Naive thymus-derived CD8-positive, alpha-beta T cell (primary cell): Measurements from ENCODE around the gene NEGR1. TPM values are rescaled to one million over a fixed set of nuclear protein-coding genes. Genes with fewer than 3 reads are reported as not detected.

ENCODE experiments used
- ATAC-seq, 2 donors: fragments of 150-1000 bp; cut with Tn5 transposase in 1 of 2; sonication (Bioruptor Pico), chemical (Tn5 transposase) in 1 of 2; 1 replicate in 1 of 2; 2 replicates in 1 of 2; pipeline ENCODE4 v1.10.0; 2021; ENCODE audit warnings: mild to moderate bottlenecking in 2 of 2, moderate library complexity in 2 of 2
- POLR2A ChIA-PET: fragments of 350-600 bp; sonication (Branson Sonifier 250); formaldehyde crosslinking; loops from one replicate; lab custom pipeline; 2021; ENCODE audit warnings: antibody characterized with exemption; lab: Charles Lee
- DNase-seq, 10 donors: peaks; one replicate each; pipeline versions ENCODE4 v3.0.0 to v3.0.0-alpha.2; 2020 to 2022
- H3K27ac Mint-ChIP-seq, 10 donors: one replicate each; pipeline ENCODE4 v1.8.0; 2020 to 2022; ENCODE audit warnings: mild to moderate bottlenecking in 10 of 10, mixed read lengths in 10 of 10, moderate library complexity in 4 of 10, inconsistent platforms in 1 of 10
- H3K27me3 Mint-ChIP-seq, 5 donors: one replicate each; pipeline ENCODE4 v1.8.0; 2021 to 2022; ENCODE audit warnings: mixed read lengths in 5 of 5
- H3K36me3 Mint-ChIP-seq, 3 donors: one replicate each; pipeline ENCODE4 v1.8.0; 2020 to 2022; ENCODE audit warnings: mixed read lengths in 3 of 3, mild to moderate bottlenecking in 2 of 3, inconsistent platforms in 1 of 3
- H3K4me1 Mint-ChIP-seq, 4 donors: one replicate each; pipeline ENCODE4 v1.8.0; 2021 to 2022; ENCODE audit warnings: mixed read lengths in 4 of 4
- H3K4me3 Mint-ChIP-seq, 10 donors: one replicate each; pipeline ENCODE4 v1.8.0; 2020 to 2022; ENCODE audit warnings: mild to moderate bottlenecking in 10 of 10, mixed read lengths in 10 of 10, moderate library complexity in 6 of 10, inconsistent platforms in 1 of 10
- H3K9me3 Mint-ChIP-seq, 9 donors: one replicate each; pipeline ENCODE4 v1.8.0; 2020 to 2022; ENCODE audit warnings: mixed read lengths in 9 of 9, mild to moderate bottlenecking in 3 of 9, inconsistent platforms in 1 of 9, moderate library complexity in 1 of 9
- polyA plus RNA-seq, 3 donors: library from polyadenylated mRNA; unstranded; fragments of 300-500 nt; fragmentation: Illumina TruSeq; gene quantifications; one replicate each; pipeline ENCODE4 v1.2.3, GENCODE V29; 2021
- total RNA-seq, 8 experiments: library from RNA in 2 of 8; stranded (reverse) in 2 of 8; gene quantifications; one replicate each; pipeline ENCODE4 v1.2.3 and lab custom pipeline; 2021 to 2026

The NEGR1 gene
- total and polyA plus RNA-seq, 5 experiments from 2014 or later, result not detected

- no peaks in the 10 kb centered on the region for H3K36me3 Mint-ChIP-seq
- POLR2A ChIA-PET, result no interaction called here
- H3K27me3 Mint-ChIP-seq, result peaks cover 0 to 3% (median 0%) of the 10 kb centered on the region in 5 donors
- H3K4me3 Mint-ChIP-seq, result no peak overlapping the region
- H3K9me3 Mint-ChIP-seq, result peaks cover 0 to 8% (median 0%) of the 10 kb centered on the region in 9 donors
- no peaks in the 10 kb centered on the region for H3K4me1 Mint-ChIP-seq
- DNase-seq (no peak), ATAC-seq (no peak)
- H3K27ac Mint-ChIP-seq, result no peak overlapping the region
Measured at GRCh38 chr1:71494163-71494562, 788.2 kb downstream of the NEGR1 start.

- Mint-ChIP-seq H3K27me3 (peaks cover 0 to 3% (median 0%) of the 10 kb centered on the region in 5 donors), H3K4me1 (no peaks in the 10 kb centered on the region), H3K36me3 (no peaks in the 10 kb centered on the region), H3K4me3 (no peak overlapping the region), H3K27ac (no peak overlapping the region), H3K9me3 (peaks cover 0 to 8% (median 0%) of the 10 kb centered on the region in 9 donors)
- POLR2A ChIA-PET, result no interaction called here
- no peak for ATAC-seq
- no peak for DNase-seq
Measured at GRCh38 chr1:71492298-71493041, 789.9 kb downstream of the NEGR1 start.

- H3K4me3 Mint-ChIP-seq, result no peak overlapping the region
- H3K4me1 Mint-ChIP-seq, result no peaks in the 10 kb centered on the region
- H3K9me3 Mint-ChIP-seq, result peaks cover 0 to 8% (median 0%) of the 10 kb centered on the region in 9 donors
Measured at GRCh38 chr1:71490432-71490831, 791.9 kb downstream of the NEGR1 start.

GRCh38 chr1:71488555-71489252 is 793.6 kb downstream of the NEGR1 start:
- DNase-seq (no peak), ATAC-seq (no peak)
- POLR2A ChIA-PET, result no interaction called here
- H3K27me3 Mint-ChIP-seq, result no peaks in the 10 kb centered on the region
- no peaks in the 10 kb centered on the region for H3K4me1 Mint-ChIP-seq
- H3K27ac Mint-ChIP-seq, result no peak overlapping the region
- no peaks in the 10 kb centered on the region for H3K36me3 Mint-ChIP-seq
- H3K4me3 Mint-ChIP-seq, result no peak overlapping the region
- peaks cover 0 to 4% (median 0%) of the 10 kb centered on the region in 9 donors for H3K9me3 Mint-ChIP-seq

More at GRCh38 chr1:71490432-71490831, 791.9 kb downstream of the NEGR1 start:
- no peak for ATAC-seq
- H3K27me3 Mint-ChIP-seq, result peaks cover 0 to under 1% (median 0%) of the 10 kb centered on the region in 5 donors
- DNase-seq, result no peak
- POLR2A ChIA-PET, result no interaction called here
- H3K36me3 Mint-ChIP-seq, result no peaks in the 10 kb centered on the region
- H3K27ac Mint-ChIP-seq, result no peak overlapping the region

- no peak overlapping the region for H3K27ac Mint-ChIP-seq
- H3K9me3 Mint-ChIP-seq, result peaks cover 0 to 3% (median 0%) of the 10 kb centered on the region in 9 donors
- POLR2A ChIA-PET, result no interaction called here
Measured at GRCh38 chr1:71473331-71473730, 809.0 kb downstream of the NEGR1 start.

GRCh38 chr1:71465093-71465492 is 817.2 kb downstream of the NEGR1 start:
- POLR2A ChIA-PET, result no interaction called here
- H3K27ac Mint-ChIP-seq, result no peak overlapping the region
- DNase-seq (no peak), ATAC-seq (no peak)
- H3K36me3 Mint-ChIP-seq, result no peaks in the 10 kb centered on the region
- peaks cover 0 to 7% (median 0%) of the 10 kb centered on the region in 9 donors for H3K9me3 Mint-ChIP-seq
- no peaks in the 10 kb centered on the region for H3K27me3 Mint-ChIP-seq
- no peaks in the 10 kb centered on the region for H3K4me1 Mint-ChIP-seq
- H3K4me3 Mint-ChIP-seq, result no peak overlapping the region

More at GRCh38 chr1:71473331-71473730, 809.0 kb downstream of the NEGR1 start:
- DNase-seq (no peak), ATAC-seq (no peak)
- Mint-ChIP-seq H3K4me1 (no peaks in the 10 kb centered on the region), H3K27me3 (no peaks in the 10 kb centered on the region), H3K4me3 (no peak overlapping the region), H3K36me3 (no peaks in the 10 kb centered on the region)

- no peak overlapping the region for H3K4me3 Mint-ChIP-seq
- ATAC-seq, result no peak
- no peak for DNase-seq
Measured at GRCh38 chr1:71464016-71464415, 818.3 kb downstream of the NEGR1 start.

GRCh38 chr1:71463144-71463543 is 819.2 kb downstream of the NEGR1 start:
- ATAC-seq, result no peak
- no peak overlapping the region for H3K4me3 Mint-ChIP-seq
- H3K27me3 Mint-ChIP-seq, result peaks cover 0 to 3% (median 0%) of the 10 kb centered on the region in 5 donors
- H3K4me1 Mint-ChIP-seq, result no peaks in the 10 kb centered on the region
- peaks cover 0 to 7% (median 0%) of the 10 kb centered on the region in 9 donors for H3K9me3 Mint-ChIP-seq
- DNase-seq, result no peak
- POLR2A ChIA-PET, result no interaction called here
- H3K27ac Mint-ChIP-seq, result no peak overlapping the region
- no peaks in the 10 kb centered on the region for H3K36me3 Mint-ChIP-seq

More at GRCh38 chr1:71464016-71464415, 818.3 kb downstream of the NEGR1 start:
- no peaks in the 10 kb centered on the region for H3K4me1 Mint-ChIP-seq
- H3K27me3 Mint-ChIP-seq, result peaks cover 0 to 3% (median 0%) of the 10 kb centered on the region in 5 donors
- no peak overlapping the region for H3K27ac Mint-ChIP-seq
- POLR2A ChIA-PET, result no interaction called here
- H3K9me3 Mint-ChIP-seq, result peaks cover 0 to 7% (median 0%) of the 10 kb centered on the region in 9 donors
- H3K36me3 Mint-ChIP-seq, result no peaks in the 10 kb centered on the region

- POLR2A ChIA-PET, result no interaction called here
- no peak overlapping the region for H3K27ac Mint-ChIP-seq
- no peak for DNase-seq
- H3K9me3 Mint-ChIP-seq, result peaks cover 0 to 7% (median 0%) of the 10 kb centered on the region in 9 donors
- H3K4me1 Mint-ChIP-seq, result no peaks in the 10 kb centered on the region
- no peak overlapping the region for H3K4me3 Mint-ChIP-seq
- peaks cover 0 to 3% (median 0%) of the 10 kb centered on the region in 5 donors for H3K27me3 Mint-ChIP-seq
- no peaks in the 10 kb centered on the region for H3K36me3 Mint-ChIP-seq
- no peak for ATAC-seq
Measured at GRCh38 chr1:71462247-71462646, 820.1 kb downstream of the NEGR1 start.

GRCh38 chr1:71461416-71461815 is 820.9 kb downstream of the NEGR1 start:
- Mint-ChIP-seq H3K9me3 (peaks cover 0 to 9% (median 0%) of the 10 kb centered on the region in 9 donors), H3K4me3 (no peak overlapping the region), H3K27ac (no peak overlapping the region), H3K27me3 (peaks cover 0 to 3% (median 0%) of the 10 kb centered on the region in 5 donors), H3K36me3 (no peaks in the 10 kb centered on the region), H3K4me1 (no peaks in the 10 kb centered on the region)
- POLR2A ChIA-PET, result no interaction called here
- ATAC-seq, result no peak
- no peak for DNase-seq

- DNase-seq (no peak), ATAC-seq (no peak)
- Mint-ChIP-seq H3K4me3 (no peak overlapping the region), H3K4me1 (no peaks in the 10 kb centered on the region), H3K36me3 (no peaks in the 10 kb centered on the region), H3K27me3 (no peaks in the 10 kb centered on the region), H3K9me3 (peaks cover 0 to 6% (median 0%) of the 10 kb centered on the region in 9 donors), H3K27ac (no peak overlapping the region)
- POLR2A ChIA-PET, result no interaction called here
Measured at GRCh38 chr1:71448444-71448843, 833.9 kb downstream of the NEGR1 start.

- H3K4me1 Mint-ChIP-seq, result no peaks in the 10 kb centered on the region
- no peak overlapping the region for H3K4me3 Mint-ChIP-seq
- no peak for ATAC-seq
- peaks cover 0 to 5% (median 0%) of the 10 kb centered on the region in 9 donors for H3K9me3 Mint-ChIP-seq
- POLR2A ChIA-PET, result no interaction called here
- DNase-seq, result no peak
- H3K27ac Mint-ChIP-seq, result no peak overlapping the region
- no peaks in the 10 kb centered on the region for H3K36me3 Mint-ChIP-seq
- H3K27me3 Mint-ChIP-seq, result no peaks in the 10 kb centered on the region
Measured at GRCh38 chr1:71438626-71439025, 843.7 kb downstream of the NEGR1 start.

GRCh38 chr1:71435951-71436350 is 846.4 kb downstream of the NEGR1 start:
- H3K4me3 Mint-ChIP-seq, result no peak overlapping the region
- H3K9me3 Mint-ChIP-seq, result peaks cover 0 to 11% (median 0%) of the 10 kb centered on the region in 9 donors
- H3K4me1 Mint-ChIP-seq, result no peaks in the 10 kb centered on the region
- POLR2A ChIA-PET, result no interaction called here
- no peaks in the 10 kb centered on the region for H3K27me3 Mint-ChIP-seq
- no peak overlapping the region for H3K27ac Mint-ChIP-seq
- no peak for DNase-seq
- ATAC-seq, result no peak
- no peaks in the 10 kb centered on the region for H3K36me3 Mint-ChIP-seq
